ENCODE measurements around the gene ZNF287.

The ZNF287 gene

DNA sequence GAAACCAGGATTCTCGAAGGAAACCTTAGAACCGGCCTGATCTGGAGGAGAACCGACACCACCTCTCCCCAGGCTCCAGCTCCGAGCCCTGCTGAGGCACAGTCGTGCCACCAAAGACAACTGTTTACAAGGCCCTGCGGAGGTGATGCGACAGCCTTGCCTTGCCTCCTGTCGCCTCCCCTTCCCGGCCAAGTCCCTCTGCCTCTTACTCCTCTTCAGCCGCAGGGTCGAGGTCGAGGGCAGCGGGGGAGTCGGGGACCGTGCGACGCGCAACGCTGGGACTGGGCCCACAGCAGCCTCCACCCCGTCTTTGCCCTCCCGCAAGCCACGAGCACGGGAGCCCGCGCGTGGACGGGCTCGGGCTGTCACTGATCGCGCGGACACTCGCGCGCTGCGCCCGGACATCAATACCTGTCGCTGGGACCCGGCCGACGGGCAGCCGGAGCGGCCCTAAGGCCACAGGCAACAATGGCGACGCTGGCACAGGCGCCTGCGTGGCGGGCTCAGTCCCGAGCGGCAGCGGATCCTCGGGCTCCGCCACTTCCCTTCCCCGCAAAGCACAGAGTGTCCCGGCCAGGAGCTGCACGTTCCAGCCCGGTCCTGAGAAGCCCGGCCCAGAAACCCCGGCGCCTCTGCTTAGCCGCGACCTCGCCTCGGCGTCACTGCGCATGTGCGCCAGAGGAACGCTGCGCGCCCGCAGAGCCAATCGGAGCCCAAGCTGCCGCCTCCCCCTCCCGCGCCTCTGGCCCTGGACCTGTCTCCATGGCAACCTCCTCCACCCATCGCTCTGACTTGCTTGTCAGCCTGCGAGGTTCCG, at the start of gene ZNF287:
ZNF287 (minus strand) TSS at position 664 of the 817 bp plus-strand sequence. CDS start 1,473 bp downstream, outside the sequence.
- H3K27ac Mint-ChIP-seq: peak within 1 kb of the TSS; percentile 76

DNA sequence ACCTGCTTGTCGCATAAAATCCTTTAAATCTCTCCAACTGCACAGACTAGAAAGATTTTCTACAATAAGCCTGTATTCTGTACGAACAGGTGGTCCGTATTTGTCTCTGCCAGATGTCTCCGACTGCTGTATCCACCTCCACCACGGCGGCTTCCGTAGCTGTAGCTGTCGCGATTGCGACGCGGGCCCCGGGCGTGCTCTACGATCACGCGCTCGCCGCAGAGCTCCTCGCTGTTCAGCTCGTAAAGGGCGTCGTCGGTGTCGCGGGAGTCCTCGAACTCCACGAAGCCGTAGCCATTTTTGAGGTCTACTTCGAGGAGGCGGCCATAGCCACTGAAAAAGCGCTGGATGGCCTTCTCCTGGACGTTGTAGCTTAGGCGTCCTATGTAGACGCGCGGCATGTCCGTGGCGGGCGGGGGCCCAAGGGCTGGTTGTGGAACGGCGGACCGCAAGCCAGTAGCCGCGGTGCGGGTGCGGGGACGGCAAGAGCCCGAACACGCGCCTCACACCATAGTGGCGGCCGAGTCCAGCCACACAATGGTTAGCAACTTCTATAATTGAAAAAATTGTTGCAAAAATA, 48.6 kb upstream of the ZNF287 start:
- DNase-seq (ENCODE audit: low spot score): no peak
- no peaks in the 10 kb centered on the region for H3K4me1 Mint-ChIP-seq (ENCODE audit: low read depth)
- H3K9me3 Mint-ChIP-seq: peaks cover 66% of the 10 kb centered on the region
- H3K27me3 Mint-ChIP-seq (ENCODE audit: low read depth): no peaks in the 10 kb centered on the region
- H3K27ac Mint-ChIP-seq: no peak overlapping the region
- H3K4me3 Mint-ChIP-seq: no peak overlapping the region
- peaks cover under 1% of the 10 kb centered on the region for H3K36me3 Mint-ChIP-seq (ENCODE audit: low read depth)

More for the DNA sequence above, at the start of gene ZNF287:
- Mint-ChIP-seq H3K4me3 (peak within 1 kb of the TSS; percentile 81), H3K36me3 (ENCODE audit: low read depth) (peaks cover 16% of the 10 kb centered on the region), H3K27me3 (ENCODE audit: low read depth) (no peaks in the 10 kb centered on the region), H3K9me3 (peaks cover 6% of the 10 kb centered on the region), H3K4me1 (ENCODE audit: low read depth) (peaks cover 6% of the 10 kb centered on the region)
- peak; percentile 90 for DNase-seq (ENCODE audit: low spot score)

DNA sequence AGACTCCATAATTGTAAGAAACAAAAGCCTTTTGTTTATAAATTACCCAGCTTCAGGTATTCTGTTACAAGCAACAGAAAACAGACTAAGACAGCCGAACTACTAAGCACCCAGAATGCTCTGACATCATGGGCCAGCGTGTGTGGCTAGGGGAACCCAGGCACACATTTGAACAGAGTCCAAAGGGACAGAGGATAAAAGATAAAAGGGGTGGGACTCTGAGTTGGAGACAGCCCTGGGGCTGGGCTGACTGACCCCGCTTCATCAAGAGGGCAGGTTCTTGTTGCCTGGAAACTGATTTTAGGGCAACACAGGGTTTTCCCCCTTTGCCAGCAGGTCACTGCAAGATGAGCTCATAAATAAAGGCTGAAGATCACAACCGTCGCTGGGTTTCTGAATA, 30.5 kb upstream of the ZNF287 start:
- Mint-ChIP-seq H3K36me3 (ENCODE audit: low read depth) (no peaks in the 10 kb centered on the region), H3K9me3 (peaks cover 30% of the 10 kb centered on the region), H3K4me3 (no peak overlapping the region), H3K4me1 (ENCODE audit: low read depth) (no peaks in the 10 kb centered on the region), H3K27ac (no peak overlapping the region), H3K27me3 (ENCODE audit: low read depth) (no peaks in the 10 kb centered on the region)
- DNase-seq (ENCODE audit: low spot score): no peak

GRCh38 chr17:16593356-16594102, 24.5 kb upstream of the ZNF287 start:
- DNase-seq (ENCODE audit: low spot score): no peak
- H3K4me1 Mint-ChIP-seq (ENCODE audit: low read depth): no peaks in the 10 kb centered on the region
- H3K27ac Mint-ChIP-seq: no peak overlapping the region
- H3K27me3 Mint-ChIP-seq (ENCODE audit: low read depth): peaks cover 9% of the 10 kb centered on the region
- H3K4me3 Mint-ChIP-seq: no peak overlapping the region
- H3K9me3 Mint-ChIP-seq: no peaks in the 10 kb centered on the region
- no peaks in the 10 kb centered on the region for H3K36me3 Mint-ChIP-seq (ENCODE audit: low read depth)

GRCh38 chr17:16589097-16589969, 20.3 kb upstream of the ZNF287 start:
- H3K4me1 Mint-ChIP-seq (ENCODE audit: low read depth): peaks cover 3% of the 10 kb centered on the region
- peaks cover 38% of the 10 kb centered on the region for H3K27me3 Mint-ChIP-seq (ENCODE audit: low read depth)
- H3K4me3 Mint-ChIP-seq: peak overlapping the region; percentile 73
- DNase-seq (ENCODE audit: low spot score): peak; percentile 91
- no peaks in the 10 kb centered on the region for H3K36me3 Mint-ChIP-seq (ENCODE audit: low read depth)
- no peaks in the 10 kb centered on the region for H3K9me3 Mint-ChIP-seq
- no peak overlapping the region for H3K27ac Mint-ChIP-seq

GRCh38 chr17:16585796-16586195, 16.8 kb upstream of the ZNF287 start:
- Mint-ChIP-seq H3K27ac (no peak overlapping the region), H3K9me3 (peaks cover 8% of the 10 kb centered on the region), H3K4me3 (no peak overlapping the region), H3K36me3 (ENCODE audit: low read depth) (no peaks in the 10 kb centered on the region), H3K27me3 (ENCODE audit: low read depth) (peaks cover 45% of the 10 kb centered on the region), H3K4me1 (ENCODE audit: low read depth) (peaks cover 10% of the 10 kb centered on the region)
- DNase-seq (ENCODE audit: low spot score): no peak

GRCh38 chr17:16584273-16584995, 15.4 kb upstream of the ZNF287 start:
- H3K27me3 Mint-ChIP-seq (ENCODE audit: low read depth): peaks cover 44% of the 10 kb centered on the region
- H3K9me3 Mint-ChIP-seq: peaks cover 15% of the 10 kb centered on the region
- peak overlapping the region; percentile 5 for H3K27ac Mint-ChIP-seq
- H3K4me1 Mint-ChIP-seq (ENCODE audit: low read depth): peaks cover 10% of the 10 kb centered on the region
- peak overlapping the region; percentile 79 for H3K4me3 Mint-ChIP-seq
- peak; percentile 90 for DNase-seq (ENCODE audit: low spot score)
- no peaks in the 10 kb centered on the region for H3K36me3 Mint-ChIP-seq (ENCODE audit: low read depth)

DNA sequence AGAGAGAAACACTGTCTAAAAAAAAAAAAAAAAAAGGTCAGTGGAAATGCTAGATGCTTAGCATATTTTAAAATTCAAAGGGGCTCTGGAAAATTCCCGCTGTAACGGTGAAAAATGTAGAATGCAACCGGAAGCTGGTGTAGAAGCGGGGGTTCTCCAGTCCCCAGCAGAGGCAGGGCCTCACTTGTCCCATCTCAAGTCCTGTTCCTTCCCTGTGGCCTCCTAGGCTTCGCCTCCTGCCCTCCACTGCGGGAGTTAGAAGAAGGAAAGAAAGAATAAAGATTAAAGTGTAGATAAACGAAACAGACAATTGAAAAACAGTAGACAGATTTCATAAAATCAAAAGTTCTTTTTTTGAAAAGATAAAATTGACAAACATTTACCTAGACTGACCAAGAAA, 14.8 kb upstream of the ZNF287 start:
- no peak for DNase-seq (ENCODE audit: low spot score)
- peaks cover 42% of the 10 kb centered on the region for H3K27me3 Mint-ChIP-seq (ENCODE audit: low read depth)
- H3K4me3 Mint-ChIP-seq: peak overlapping the region; percentile 79
- H3K27ac Mint-ChIP-seq: peak overlapping the region; percentile 5
- no peaks in the 10 kb centered on the region for H3K36me3 Mint-ChIP-seq (ENCODE audit: low read depth)
- peaks cover 15% of the 10 kb centered on the region for H3K9me3 Mint-ChIP-seq
- H3K4me1 Mint-ChIP-seq (ENCODE audit: low read depth): peaks cover 10% of the 10 kb centered on the region

DNA sequence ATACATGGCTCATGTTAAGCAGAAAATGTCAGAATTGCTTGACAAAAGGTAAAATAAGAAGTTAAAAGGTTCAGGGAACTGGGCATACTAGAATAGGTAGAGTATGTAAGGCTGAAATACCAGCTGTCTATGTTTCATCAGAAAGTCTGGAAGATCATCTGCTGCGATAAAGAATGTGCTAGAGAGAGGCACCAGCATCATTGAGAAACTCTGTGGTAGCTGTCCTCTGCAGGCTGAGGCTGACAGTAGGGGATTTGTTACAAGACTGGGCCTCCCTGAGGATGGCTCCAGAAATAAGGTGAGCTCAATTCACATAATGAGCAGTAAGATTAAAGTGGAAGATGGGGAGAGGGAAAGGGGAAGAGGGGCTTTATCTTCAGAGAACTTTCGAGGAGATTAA, 4.5 kb upstream of the ZNF287 start:
- Mint-ChIP-seq H3K27ac (no peak overlapping the region), H3K4me3 (no peak overlapping the region), H3K9me3 (no peaks in the 10 kb centered on the region), H3K4me1 (ENCODE audit: low read depth) (peaks cover 3% of the 10 kb centered on the region), H3K27me3 (ENCODE audit: low read depth) (no peaks in the 10 kb centered on the region), H3K36me3 (ENCODE audit: low read depth) (no peaks in the 10 kb centered on the region)
- no peak for DNase-seq (ENCODE audit: low spot score)

DNA sequence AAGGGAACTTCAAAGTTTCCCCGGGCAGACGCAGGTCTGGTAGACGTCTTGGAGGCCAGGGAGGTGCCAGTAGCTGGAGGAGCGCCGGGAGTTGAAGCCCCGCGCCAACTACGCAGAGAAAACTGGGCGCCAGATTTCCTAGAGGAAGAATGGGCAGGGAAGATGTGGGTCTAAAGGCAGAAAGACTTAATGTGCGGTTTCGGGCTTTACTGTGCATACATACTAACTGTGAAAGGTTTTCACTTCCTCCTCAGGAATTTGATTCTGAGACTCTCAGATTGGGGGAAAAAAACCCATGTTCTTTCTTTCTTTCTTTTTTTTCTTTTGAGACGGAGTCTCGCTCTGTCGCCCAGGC, 331 bp upstream of the ZNF287 start:
- no peaks in the 10 kb centered on the region for H3K27me3 Mint-ChIP-seq (ENCODE audit: low read depth)

DNA sequence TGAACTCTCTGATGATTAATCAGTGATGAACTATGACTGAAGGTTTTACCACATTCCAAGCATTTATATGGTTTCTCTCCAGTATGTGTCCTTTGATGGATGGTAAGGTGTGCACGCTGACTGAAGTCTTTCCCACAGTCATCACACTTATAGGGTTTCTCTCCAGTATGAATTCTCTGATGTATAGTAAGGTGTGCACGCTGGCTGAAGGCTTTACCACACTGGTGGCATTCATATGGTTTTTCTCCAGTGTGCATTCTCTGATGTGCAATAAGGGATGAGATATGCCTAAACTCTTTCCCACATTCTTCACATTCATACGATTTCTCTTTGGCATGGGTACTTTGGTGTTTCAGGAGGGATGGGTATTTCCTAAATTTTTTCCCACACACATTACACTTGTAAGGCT, 16.4 kb downstream of the ZNF287 start:
- Mint-ChIP-seq H3K4me3 (no peak overlapping the region), H3K9me3 (peaks cover 88% of the 10 kb centered on the region)

More for the DNA sequence above, 331 bp upstream of the ZNF287 start:
- peak overlapping the region; percentile 81 for H3K4me3 Mint-ChIP-seq
- no peak overlapping the region for H3K27ac Mint-ChIP-seq
- H3K9me3 Mint-ChIP-seq: peaks cover 6% of the 10 kb centered on the region
- H3K36me3 Mint-ChIP-seq (ENCODE audit: low read depth): peaks cover 12% of the 10 kb centered on the region
- DNase-seq (ENCODE audit: low spot score): no peak
- H3K4me1 Mint-ChIP-seq (ENCODE audit: low read depth): peaks cover 6% of the 10 kb centered on the region

DNA sequence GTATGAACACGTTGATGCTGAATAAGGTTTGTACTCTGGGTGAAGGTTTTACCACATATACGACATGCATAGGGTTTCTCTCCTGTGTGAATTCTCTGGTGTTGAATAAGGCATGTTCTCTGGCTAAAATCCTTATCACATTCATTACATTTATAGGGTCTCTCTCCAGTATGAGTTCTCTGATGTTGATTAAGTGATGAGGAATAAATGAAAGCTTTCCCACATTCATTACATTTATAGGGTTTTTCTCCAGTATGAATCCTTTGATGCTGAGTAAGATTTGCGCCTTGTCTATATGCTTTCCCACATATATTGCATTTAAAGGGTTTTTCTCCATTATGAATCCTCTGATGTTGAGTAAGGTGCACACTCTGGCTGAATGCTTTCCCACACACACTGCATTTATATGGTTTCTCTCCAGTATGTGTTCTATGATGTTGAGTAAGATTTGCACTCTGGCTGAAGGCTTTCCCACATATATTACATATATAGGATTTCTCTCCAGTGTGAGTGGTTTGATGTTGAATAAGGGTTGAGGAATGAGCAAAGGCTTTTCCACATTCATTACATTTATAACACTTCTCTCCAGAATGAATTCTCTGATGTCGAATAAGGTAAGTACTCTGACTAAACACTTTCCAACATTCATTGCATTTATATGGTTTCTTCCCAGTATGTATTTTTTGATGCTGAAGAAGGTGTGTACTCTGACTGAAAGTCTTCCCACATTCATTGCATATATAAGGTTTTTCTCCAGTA, 16.9 kb downstream of the ZNF287 start:
- H3K36me3 Mint-ChIP-seq (ENCODE audit: low read depth): peaks cover 48% of the 10 kb centered on the region
- H3K27me3 Mint-ChIP-seq (ENCODE audit: low read depth): no peaks in the 10 kb centered on the region

More for the DNA sequence above, 16.4 kb downstream of the ZNF287 start:
- DNase-seq (ENCODE audit: low spot score): no peak
- Mint-ChIP-seq H3K27me3 (ENCODE audit: low read depth) (no peaks in the 10 kb centered on the region), H3K36me3 (ENCODE audit: low read depth) (peaks cover 54% of the 10 kb centered on the region), H3K27ac (no peak overlapping the region), H3K4me1 (ENCODE audit: low read depth) (peaks cover 3% of the 10 kb centered on the region)

More for the DNA sequence above, 16.9 kb downstream of the ZNF287 start:
- H3K27ac Mint-ChIP-seq: no peak overlapping the region
- no peak for DNase-seq (ENCODE audit: low spot score)
- no peak overlapping the region for H3K4me3 Mint-ChIP-seq
- H3K4me1 Mint-ChIP-seq (ENCODE audit: low read depth): no peaks in the 10 kb centered on the region
- H3K9me3 Mint-ChIP-seq: peaks cover 88% of the 10 kb centered on the region

Measured in T-helper 2 cell treated with Interferon-gamma antibody and Interleukin-4, amounts not matched to agents 5 μg/mL and 100 μg/mL, for 36 hours (primary cell).